C4-2B (cell line): ENCODE measurements around the gene OR10A4.

ENCODE experiments used
- H3K27ac ChIP-seq: fragments of 450-650 bp; 2 replicates; pipeline ENCODE4 v1.5.1; 2017
- CTCF ChIP-seq: fragments of 450-650 bp; conservative IDR thresholded peaks from 2 replicates; pipeline ENCODE4 v1.5.1; 2017; ENCODE audit warnings: mild to moderate bottlenecking
- ZFX ChIP-seq: fragments of 450-650 bp; IDR thresholded peaks from 2 replicates; pipeline ENCODE4 v1.6.1; 2017

Gene OR10A4

GRCh38 chr11:6925007-6925577 is 48.7 kb downstream of the OR10A4 start:
- H3K27ac ChIP-seq: no peak overlapping the region
- TF ChIP-seq ZFX (no peak), CTCF (no peak)

DNA sequence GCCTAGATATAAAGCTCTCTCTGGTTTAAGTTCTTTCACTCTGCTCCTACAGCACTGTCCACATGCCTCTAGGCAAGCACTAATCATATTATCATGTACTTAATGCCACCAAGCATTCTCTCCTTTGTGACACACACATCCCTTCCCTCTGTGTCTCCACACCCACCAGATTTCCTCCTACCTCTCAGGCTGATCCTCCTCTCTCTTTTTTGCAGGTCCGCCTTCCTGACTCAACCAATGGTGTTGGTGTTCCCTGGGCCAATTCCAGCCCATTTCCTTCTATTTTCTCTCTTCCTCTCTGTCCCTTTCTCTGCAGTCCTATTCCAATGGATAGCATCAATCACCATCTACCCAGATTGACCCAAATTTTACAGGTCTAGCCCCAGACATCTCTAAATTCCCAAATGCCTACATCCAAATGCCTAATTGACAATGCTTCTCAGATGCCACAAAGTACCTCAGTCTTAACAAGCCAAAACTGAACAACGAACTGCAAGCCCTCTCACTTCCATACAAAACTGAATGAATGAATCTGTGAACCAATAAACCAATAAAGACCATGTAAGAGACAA is 49.3 kb downstream of the OR10A4 start:
- TF ChIP-seq CTCF (no peak), ZFX (no peak)
- peak overlapping the region; percentile 79 for H3K27ac ChIP-seq

- TF ChIP-seq CTCF (no peak), ZFX (peak; percentile 55; the same call in 1 of the 2 replicates)
- H3K27ac ChIP-seq: peak within 1 kb of the TSS; percentile 79
These were observed 50.0 kb downstream of the OR10A4 start, which contains the start of gene ZNF215 for GRCh38 chr11:6926208-6927029. Gene ZNF215, plus strand, starts transcription at chr11:6926426. Its CDS starts 5,847 bp downstream, at chr11:6932273.

DNA sequence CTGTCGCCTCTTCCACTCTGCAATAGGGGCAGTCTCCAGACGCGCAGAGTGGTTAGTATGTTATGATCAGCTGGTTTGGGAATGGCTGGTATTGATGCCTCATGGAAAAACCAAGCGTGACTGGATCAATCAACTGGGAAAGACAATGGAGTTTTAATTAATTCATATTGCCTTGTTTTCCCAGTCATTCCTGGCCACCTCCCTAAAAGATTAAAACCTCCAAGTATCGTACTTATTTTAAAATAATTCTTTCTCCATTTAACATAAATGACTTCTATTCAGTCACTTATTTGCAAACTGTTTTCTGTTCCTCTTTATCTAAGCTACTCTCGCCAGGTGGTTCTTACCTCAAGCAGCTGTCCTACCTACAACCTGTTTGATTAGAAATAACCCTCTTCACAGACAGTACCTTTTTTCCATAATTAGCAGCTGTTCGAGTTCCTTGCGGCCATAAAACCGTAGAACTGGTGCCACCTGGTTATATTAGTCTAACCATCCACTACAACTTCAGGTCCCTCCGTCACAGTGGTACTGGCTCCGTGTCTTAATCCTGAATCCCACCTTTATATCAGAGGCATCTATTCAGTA is 50.7 kb downstream of the OR10A4 start:
- H3K27ac ChIP-seq: peak overlapping the region; percentile 79
- no peak for TF ChIP-seq ZFX
- no peak for TF ChIP-seq CTCF
